Prostate gland (tissue), 2 donors: Measurements from ENCODE around the gene SCAMP3. TPM values are rescaled to one million over a fixed set of nuclear protein-coding genes. Genes with fewer than 3 reads are reported as not detected.
A peak's percentile ranks its signal among the peaks of the same experiment; 100 is the strongest.

Experiments
- DNase-seq: peaks from one replicate; pipeline ENCODE4 v3.0.0-alpha.2; 2019; ENCODE audit warnings: low spot score
- H3K27ac ChIP-seq, 2 donors: fragments of 200-600 bp; sonication (generic); 2 replicates each; pipeline ENCODE4 v1.5.1; 2017 to 2019
- H3K27me3 ChIP-seq: fragments of 200-600 bp; sonication (generic); replicated peaks from 2 replicates; pipeline ENCODE4 v1.5.1; 2019; ENCODE audit not compliant: insufficient read depth
- H3K36me3 ChIP-seq, 2 donors: fragments of 200-600 bp; sonication (generic); 1 replicate in 1 of 2; 2 replicates in 1 of 2; pipeline versions ENCODE4 v1.5.1 to v1.8.1; 2017 to 2019
- H3K4me1 ChIP-seq: fragments of 200-600 bp; sonication (generic); replicated peaks from 2 replicates; pipeline ENCODE4 v1.5.1; 2019
- H3K4me3 ChIP-seq, 2 donors: fragments of 200-600 bp; sonication (generic); 2 replicates each; pipeline ENCODE4 v1.5.1; 2017 to 2019
- H3K9me3 ChIP-seq: fragments of 200-600 bp; sonication (generic); 2 replicates; pipeline ENCODE4 v1.5.1; 2017
- POLR2A ChIP-seq: fragments of 450-650 bp; IDR thresholded peaks from one replicate; pipeline ENCODE4 v1.6.1; 2016; ENCODE audit warnings: antibody characterized with exemption, mild to moderate bottlenecking
- POLR2AphosphoS5 ChIP-seq: sonication (generic); formaldehyde crosslinking; IDR thresholded peaks from one replicate; pipeline ENCODE4 v1.6.1; 2017; ENCODE audit warnings: antibody characterized with exemption
- WGBS: methylation state at CpG from one replicate; pipeline ENCODE4 v1.1.5; 2018; 5-methylcytosine and 5-hydroxymethylcytosine counted together
- intact Hi-C: fragments of 100-400 bp; cut with DNase I; formaldehyde crosslinking; loops from one replicate; pipeline ENCODE4 v1.14.2; 2022
- total RNA-seq, 2 donors: library from RNA; depleted of rRNA; stranded (reverse); fragments of >200 nt; gene quantifications; one replicate each; pipeline ENCODE4 v1.1.0, GENCODE V29; 2016
- TF ChIP-seq, protein P1 (sequence below), 4 experiments: fragments of 200-600 bp in 2 of 4; fragments of 450-650 bp in 2 of 4; sonication (generic) in 2 of 4; IDR thresholded peaks; 1 replicate in 3 of 4; 2 replicates in 1 of 4; pipeline ENCODE4 v1.5.1; 2016 to 2019; ENCODE audit warnings: antibody characterized with exemption in 4 of 4, mild to moderate bottlenecking in 2 of 4, moderate library complexity in 2 of 4

Gene SCAMP3
- total RNA-seq, 2 donors from 2014 or later, result 84.1 to 97.8 TPM

DNA sequence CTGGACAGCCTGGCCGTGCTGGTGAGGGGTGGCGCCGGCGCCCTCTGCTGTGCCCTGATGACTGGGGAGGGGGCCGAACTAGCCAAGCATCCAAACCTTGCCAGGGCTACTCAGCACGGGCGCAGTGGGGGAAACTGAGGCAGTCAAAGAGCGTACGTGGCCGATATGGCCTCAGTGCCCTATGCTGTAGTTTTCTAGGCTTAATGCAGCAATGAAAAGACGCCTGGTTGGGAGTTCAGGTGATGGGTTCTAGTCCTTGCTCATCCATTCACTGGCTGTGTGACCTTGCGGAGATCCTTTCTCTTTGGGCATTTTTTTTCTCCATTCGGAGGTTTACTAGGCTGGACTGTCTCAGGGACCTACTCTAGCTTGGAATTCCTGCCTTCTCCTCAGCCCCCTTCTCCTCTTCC, 52.8 kb downstream of the SCAMP3 start:
- under 1% methylated on average over 13 of the region's 13 CpGs for WGBS
- no peak for DNase-seq
- intact Hi-C loops, result loop anchor here (5.0 kb wide), 1 partner anchor 33 kb away; a partner anchor contains a TSS
- Histone ChIP-seq H3K4me3 (peak overlapping the region; percentile 77 to 95), H3K9me3 (no peaks in the 10 kb centered on the region), H3K27me3 (no peaks in the 10 kb centered on the region), H3K4me1 (peaks cover 7% of the 10 kb centered on the region), H3K27ac (peak overlapping the region; percentile 90 to 98), H3K36me3 (no peaks in the 10 kb centered on the region)
- TF ChIP-seq POLR2AphosphoS5 (no peak), POLR2A (no peak)
- TF ChIP-seq, protein P1, sequence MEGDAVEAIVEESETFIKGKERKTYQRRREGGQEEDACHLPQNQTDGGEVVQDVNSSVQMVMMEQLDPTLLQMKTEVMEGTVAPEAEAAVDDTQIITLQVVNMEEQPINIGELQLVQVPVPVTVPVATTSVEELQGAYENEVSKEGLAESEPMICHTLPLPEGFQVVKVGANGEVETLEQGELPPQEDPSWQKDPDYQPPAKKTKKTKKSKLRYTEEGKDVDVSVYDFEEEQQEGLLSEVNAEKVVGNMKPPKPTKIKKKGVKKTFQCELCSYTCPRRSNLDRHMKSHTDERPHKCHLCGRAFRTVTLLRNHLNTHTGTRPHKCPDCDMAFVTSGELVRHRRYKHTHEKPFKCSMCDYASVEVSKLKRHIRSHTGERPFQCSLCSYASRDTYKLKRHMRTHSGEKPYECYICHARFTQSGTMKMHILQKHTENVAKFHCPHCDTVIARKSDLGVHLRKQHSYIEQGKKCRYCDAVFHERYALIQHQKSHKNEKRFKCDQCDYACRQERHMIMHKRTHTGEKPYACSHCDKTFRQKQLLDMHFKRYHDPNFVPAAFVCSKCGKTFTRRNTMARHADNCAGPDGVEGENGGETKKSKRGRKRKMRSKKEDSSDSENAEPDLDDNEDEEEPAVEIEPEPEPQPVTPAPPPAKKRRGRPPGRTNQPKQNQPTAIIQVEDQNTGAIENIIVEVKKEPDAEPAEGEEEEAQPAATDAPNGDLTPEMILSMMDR (IDR thresholded peaks at IDR 0.05), result no peak

- under 1% methylated on average over 63 of the region's 64 CpGs for WGBS
- intact Hi-C loops, result loop anchor here (5.0 kb wide), 1 partner anchor 34 kb away; a partner anchor contains a TSS
- Histone ChIP-seq H3K27me3 (no peaks in the 10 kb centered on the region), H3K9me3 (no peaks in the 10 kb centered on the region), H3K4me1 (peaks cover 7% of the 10 kb centered on the region), H3K36me3 (no peaks in the 10 kb centered on the region), H3K4me3 (peak within 1 kb of the TSS; percentile 77 to 95), H3K27ac (peak within 1 kb of the TSS; percentile 90 to 98)
- TF ChIP-seq POLR2AphosphoS5, result peak; percentile 40
- TF ChIP-seq, protein P1 (IDR thresholded peaks at IDR 0.05), result peak in 1 of 4 experiments; percentile 12
- peak; percentile 59 for TF ChIP-seq POLR2A
- DNase-seq, result peak; percentile 78
These were observed 53.4 kb downstream of the SCAMP3 start, which contains the start of gene MTX1 for GRCh38 chr1:155208541-155209311. Gene MTX1 (plus strand): TSS chr1:155208695. CDS start chr1:155208805, 110 bp downstream.

- Histone ChIP-seq H3K27ac (peak within 1 kb of the TSS; percentile 90 to 98), H3K27me3 (no peaks in the 10 kb centered on the region), H3K36me3 (no peaks in the 10 kb centered on the region), H3K4me1 (peaks cover 7% of the 10 kb centered on the region), H3K9me3 (no peaks in the 10 kb centered on the region), H3K4me3 (peak within 1 kb of the TSS; percentile 77 to 95)
- TF ChIP-seq POLR2AphosphoS5, result no peak
- TF ChIP-seq, protein P1 (IDR thresholded peaks at IDR 0.05), result no peak
- no peak for TF ChIP-seq POLR2A
- intact Hi-C loops, result loop anchor here (5.0 kb wide), 1 partner anchor 34 kb away; a partner anchor contains a TSS
- DNase-seq, result no peak
- WGBS, result 6% methylated on average over 17 of the region's 17 CpGs
These were observed 54.2 kb downstream of the SCAMP3 start, which contains the start of gene THBS3 for GRCh38 chr1:155207806-155208540. Gene THBS3 (minus strand): TSS chr1:155207897. CDS start chr1:155207876, 21 bp downstream.

GRCh38 chr1:155206891-155207805, 55.0 kb downstream of the SCAMP3 start:
- 21% methylated on average over 13 of the region's 13 CpGs for WGBS
- H3K4me3 ChIP-seq, result no peak overlapping the region
- TF ChIP-seq POLR2A (no peak), POLR2AphosphoS5 (peak; percentile 63)
- TF ChIP-seq, protein P1 (IDR thresholded peaks at IDR 0.05), result peak; percentile 64 to 87 (median 84)
- no peaks in the 10 kb centered on the region for H3K9me3 ChIP-seq
- peak; percentile 81 for DNase-seq
- peaks cover 7% of the 10 kb centered on the region for H3K4me1 ChIP-seq
- intact Hi-C loops, result loop anchor here (1.0 to 5.0 kb wide), 2 partner anchors 20 to 35 kb away; a partner anchor contains a TSS
- H3K36me3 ChIP-seq, result no peaks in the 10 kb centered on the region
- no peaks in the 10 kb centered on the region for H3K27me3 ChIP-seq
- peak overlapping the region; percentile 36 to 98 for H3K27ac ChIP-seq
